ENCODE measurements around the gene PI16. TPM values are rescaled to one million over a fixed set of nuclear protein-coding genes. Genes with fewer than 3 reads are reported as not detected.

The PI16 gene
- total and polyA plus RNA-seq, 7 donors, result 0.85 to 50.7 (median 2.9) TPM

DNA sequence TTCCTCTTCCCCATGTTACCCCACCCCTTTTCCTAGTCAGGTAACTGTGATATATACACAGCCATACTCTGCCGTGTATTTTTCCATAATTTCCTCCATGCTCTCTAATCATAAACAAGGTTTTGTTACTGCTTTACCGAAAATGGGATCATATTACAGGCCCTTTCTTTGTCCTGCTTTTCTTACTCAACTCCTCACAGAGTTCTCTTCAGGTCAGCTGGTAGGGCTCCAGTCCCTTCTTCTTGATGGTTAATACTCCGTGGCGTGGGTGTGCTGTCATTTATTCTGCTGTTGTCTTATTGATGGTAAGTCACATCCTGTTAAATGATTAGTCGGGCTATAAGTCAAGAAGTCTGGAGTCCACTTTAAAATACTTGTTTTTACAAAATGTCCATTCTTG is 24.9 kb upstream of the PI16 start:
- Histone ChIP-seq H3K27me3 (no peaks in the 10 kb centered on the region), H3K4me1 (peaks cover 0 to 21% (median 15%) of the 10 kb centered on the region in 4 donors), H3K9me3 (no peaks in the 10 kb centered on the region), H3K36me3 (peaks cover 0 to 13% (median 3%) of the 10 kb centered on the region in 4 donors), H3K4me3 (no peak overlapping the region), H3K27ac (peak overlapping the region in 3 of 4 donors; percentile 12 to 59 (median 19))
- WGBS, 2 donors, result 55 to 60% methylated on average over 5 of the region's 5 CpGs
- TF ChIP-seq EP300 (IDR thresholded peaks at IDR 0.05) (no peak), POLR2A (IDR thresholded peaks at IDR 0.05) (no peak)
- TF ChIP-seq, protein P1, sequence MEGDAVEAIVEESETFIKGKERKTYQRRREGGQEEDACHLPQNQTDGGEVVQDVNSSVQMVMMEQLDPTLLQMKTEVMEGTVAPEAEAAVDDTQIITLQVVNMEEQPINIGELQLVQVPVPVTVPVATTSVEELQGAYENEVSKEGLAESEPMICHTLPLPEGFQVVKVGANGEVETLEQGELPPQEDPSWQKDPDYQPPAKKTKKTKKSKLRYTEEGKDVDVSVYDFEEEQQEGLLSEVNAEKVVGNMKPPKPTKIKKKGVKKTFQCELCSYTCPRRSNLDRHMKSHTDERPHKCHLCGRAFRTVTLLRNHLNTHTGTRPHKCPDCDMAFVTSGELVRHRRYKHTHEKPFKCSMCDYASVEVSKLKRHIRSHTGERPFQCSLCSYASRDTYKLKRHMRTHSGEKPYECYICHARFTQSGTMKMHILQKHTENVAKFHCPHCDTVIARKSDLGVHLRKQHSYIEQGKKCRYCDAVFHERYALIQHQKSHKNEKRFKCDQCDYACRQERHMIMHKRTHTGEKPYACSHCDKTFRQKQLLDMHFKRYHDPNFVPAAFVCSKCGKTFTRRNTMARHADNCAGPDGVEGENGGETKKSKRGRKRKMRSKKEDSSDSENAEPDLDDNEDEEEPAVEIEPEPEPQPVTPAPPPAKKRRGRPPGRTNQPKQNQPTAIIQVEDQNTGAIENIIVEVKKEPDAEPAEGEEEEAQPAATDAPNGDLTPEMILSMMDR (IDR thresholded peaks at IDR 0.05), result no peak
- intact Hi-C loops (cut with DNase I), result no loop called here
- DNase-seq, result no peak

DNA sequence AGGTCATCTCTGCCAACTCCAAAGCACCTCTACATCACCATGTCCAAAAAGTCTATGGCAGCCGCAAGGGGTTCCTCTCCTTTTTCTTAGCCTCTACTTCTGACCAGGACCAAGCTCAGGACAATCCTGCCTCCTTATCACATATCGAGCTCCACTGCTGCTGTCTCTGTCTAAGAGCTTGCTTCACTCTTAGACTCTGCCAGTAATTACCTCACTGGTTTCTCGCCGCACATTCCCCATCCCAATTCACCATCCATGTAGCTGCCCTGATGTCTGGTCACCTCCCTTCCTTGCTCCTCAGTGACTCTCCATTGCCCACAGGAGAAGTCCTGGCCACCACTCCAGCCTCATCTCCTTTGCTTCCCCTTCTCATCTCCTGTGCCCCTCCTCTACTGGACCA is 24.1 kb upstream of the PI16 start:
- peaks cover 0 to 21% (median 15%) of the 10 kb centered on the region in 4 donors for H3K4me1 ChIP-seq
- no peak overlapping the region for H3K4me3 ChIP-seq
- 95 to 97% methylated on average over 4 of the region's 4 CpGs for WGBS, 2 donors
- H3K9me3 ChIP-seq, result no peaks in the 10 kb centered on the region
- H3K27ac ChIP-seq, result peak overlapping the region in 2 of 4 donors; percentile 12 to 59
- H3K36me3 ChIP-seq, result peaks cover 0 to 5% (median 0%) of the 10 kb centered on the region in 4 donors
- TF ChIP-seq, protein P1 (IDR thresholded peaks at IDR 0.05), result no peak
- TF ChIP-seq EP300 (IDR thresholded peaks at IDR 0.05) (no peak), POLR2AphosphoS5 (IDR thresholded peaks at IDR 0.05) (no peak), POLR2A (IDR thresholded peaks at IDR 0.05) (no peak)
- intact Hi-C loops (cut with DNase I), result no loop called here
- H3K27me3 ChIP-seq, result no peaks in the 10 kb centered on the region
- DNase-seq, result no peak

DNA sequence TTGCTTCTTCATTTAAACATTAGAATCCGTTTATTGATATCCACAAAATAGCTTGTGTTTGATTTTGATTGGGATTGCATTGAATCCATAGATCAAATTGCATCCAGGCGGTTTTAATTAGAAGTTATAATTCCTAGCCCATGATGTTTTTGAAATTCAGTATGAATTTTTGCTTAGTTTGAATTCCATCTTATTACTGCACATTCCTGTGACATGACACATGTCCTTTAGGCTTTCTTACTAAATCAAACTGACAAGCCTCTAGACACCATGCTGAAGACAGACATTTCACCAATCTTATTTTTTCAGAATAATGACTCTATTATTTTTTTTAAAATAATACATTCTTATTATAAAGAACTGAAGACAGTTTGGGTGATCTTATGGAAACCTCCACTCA is 21.4 kb upstream of the PI16 start:
- intact Hi-C loops (cut with DNase I), result no loop called here
- 94 to 97% methylated on average over 2 of the region's 2 CpGs for WGBS, 2 donors
- Histone ChIP-seq H3K27me3 (no peaks in the 10 kb centered on the region), H3K4me3 (no peak overlapping the region), H3K27ac (no peak overlapping the region), H3K36me3 (no peaks in the 10 kb centered on the region), H3K4me1 (peaks cover 0 to 10% (median 5%) of the 10 kb centered on the region in 4 donors), H3K9me3 (no peaks in the 10 kb centered on the region)
- TF ChIP-seq POLR2A (IDR thresholded peaks at IDR 0.05) (no peak), POLR2AphosphoS5 (IDR thresholded peaks at IDR 0.05) (no peak), EP300 (IDR thresholded peaks at IDR 0.05) (no peak)
- TF ChIP-seq, protein P1 (IDR thresholded peaks at IDR 0.05), result no peak
- no peak for DNase-seq

DNA sequence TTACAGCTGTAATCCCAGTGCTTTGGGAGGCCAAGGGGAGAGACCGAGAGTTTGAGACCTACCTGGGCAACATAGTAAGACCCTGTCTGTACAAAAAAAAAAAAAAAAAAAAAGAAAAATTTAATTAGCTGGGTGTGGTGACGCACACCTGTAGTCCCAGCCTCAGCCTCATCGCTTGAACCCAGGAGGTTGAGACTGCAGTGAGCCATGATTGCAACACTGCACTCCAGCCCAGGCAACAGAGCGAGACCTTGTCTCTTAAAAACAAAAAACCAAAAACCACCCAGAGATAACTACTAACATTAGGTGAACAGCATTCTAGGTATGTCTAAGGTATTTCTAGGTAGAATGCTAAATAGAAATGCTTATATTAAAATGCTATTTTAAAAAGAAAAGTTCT is 21.0 kb upstream of the PI16 start:
- TF ChIP-seq, protein P1 (IDR thresholded peaks at IDR 0.05), result no peak
- TF ChIP-seq POLR2A (IDR thresholded peaks at IDR 0.05) (no peak), EP300 (IDR thresholded peaks at IDR 0.05) (no peak), POLR2AphosphoS5 (IDR thresholded peaks at IDR 0.05) (no peak)
- no peaks in the 10 kb centered on the region for H3K27me3 ChIP-seq
- H3K4me3 ChIP-seq, result no peak overlapping the region
- DNase-seq, result no peak
- no peaks in the 10 kb centered on the region for H3K36me3 ChIP-seq
- no peaks in the 10 kb centered on the region for H3K9me3 ChIP-seq
- intact Hi-C loops (cut with DNase I), result no loop called here
- no peak overlapping the region for H3K27ac ChIP-seq
- peaks cover 0 to 6% (median 1%) of the 10 kb centered on the region in 4 donors for H3K4me1 ChIP-seq
- WGBS, 2 donors, result 90 to 91% methylated on average over 4 of the region's 4 CpGs

DNA sequence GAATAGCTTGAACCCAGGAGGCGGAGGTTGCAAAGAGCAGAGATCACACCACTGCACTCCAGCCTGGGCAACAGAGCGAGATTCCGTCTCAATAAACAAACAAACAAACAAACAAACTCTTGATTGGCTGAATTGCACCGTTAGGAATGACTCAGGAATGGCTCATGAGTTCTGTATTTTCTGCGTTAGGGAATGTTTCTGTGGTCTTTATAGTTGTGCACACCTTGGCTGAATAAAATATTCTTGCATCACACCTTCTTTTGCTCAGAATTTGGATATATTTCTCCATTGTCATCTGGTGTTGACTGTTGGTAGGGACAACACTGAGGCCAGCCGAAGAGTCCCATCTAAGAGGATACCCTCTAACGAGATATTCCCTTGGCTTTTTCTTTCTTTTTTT is 19.6 kb upstream of the PI16 start:
- H3K4me1 ChIP-seq, result no peaks in the 10 kb centered on the region
- DNase-seq, result no peak
- TF ChIP-seq EP300 (IDR thresholded peaks at IDR 0.05), result no peak
- no peaks in the 10 kb centered on the region for H3K36me3 ChIP-seq
- no peak overlapping the region for H3K27ac ChIP-seq
- WGBS, 2 donors, result 86 to 89% methylated on average over 7 of the region's 7 CpGs
- no peaks in the 10 kb centered on the region for H3K27me3 ChIP-seq
- no peaks in the 10 kb centered on the region for H3K9me3 ChIP-seq
- intact Hi-C loops (cut with DNase I), result no loop called here
- H3K4me3 ChIP-seq, result no peak overlapping the region

All from sigmoid colon (tissue), 7 donors.